SW 1271 (cell line): ENCODE data around the gene AFF1.
"Not testable (repeated sequence)": the region's sequence is repeated elsewhere in the genome, so short reads cannot be mapped to it uniquely, and the experiment has no call there.

Experiments
- DNase-seq, 2 experiments: peaks; one replicate each; lab custom pipeline; 2025; lab: John Stamatoyannopoulos, UW

The AFF1 gene

DNA sequence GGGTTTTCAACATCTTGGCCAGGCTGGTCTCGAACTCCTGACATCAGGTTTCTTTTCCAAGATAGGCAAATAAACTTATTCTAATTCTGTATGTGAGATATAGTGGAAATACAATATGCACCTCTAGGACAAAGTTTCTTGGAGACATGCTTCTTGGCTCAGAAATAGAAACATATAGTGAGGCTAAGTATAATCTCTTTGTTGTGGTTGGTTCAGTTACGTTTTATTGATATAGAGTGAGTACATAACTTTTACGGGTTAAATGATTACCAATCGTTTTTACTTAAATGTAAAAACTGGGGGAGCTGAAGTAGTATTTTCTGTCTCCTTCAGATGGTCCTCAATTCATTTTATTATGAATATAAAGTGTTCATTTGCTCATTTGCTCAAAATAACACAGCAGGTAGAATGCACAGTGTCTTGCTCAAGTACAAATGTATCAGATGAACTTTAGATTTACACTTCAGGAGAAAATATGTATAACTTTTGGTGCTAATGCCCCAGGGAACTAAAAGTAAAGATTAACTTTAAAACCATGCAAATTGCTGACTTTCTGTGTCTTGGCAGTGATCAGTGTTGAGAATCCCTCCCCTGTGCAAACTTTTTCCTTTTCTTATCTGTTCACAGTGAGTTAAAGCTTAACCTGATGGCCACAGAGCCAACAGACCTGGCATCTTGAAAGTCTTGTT is 77.6 kb downstream of the AFF1 start:
- no peak for DNase-seq

GRCh38 chr4:87012954-87013308 is 78.1 kb downstream of the AFF1 start:
- not testable (repeated sequence) for DNase-seq

DNA sequence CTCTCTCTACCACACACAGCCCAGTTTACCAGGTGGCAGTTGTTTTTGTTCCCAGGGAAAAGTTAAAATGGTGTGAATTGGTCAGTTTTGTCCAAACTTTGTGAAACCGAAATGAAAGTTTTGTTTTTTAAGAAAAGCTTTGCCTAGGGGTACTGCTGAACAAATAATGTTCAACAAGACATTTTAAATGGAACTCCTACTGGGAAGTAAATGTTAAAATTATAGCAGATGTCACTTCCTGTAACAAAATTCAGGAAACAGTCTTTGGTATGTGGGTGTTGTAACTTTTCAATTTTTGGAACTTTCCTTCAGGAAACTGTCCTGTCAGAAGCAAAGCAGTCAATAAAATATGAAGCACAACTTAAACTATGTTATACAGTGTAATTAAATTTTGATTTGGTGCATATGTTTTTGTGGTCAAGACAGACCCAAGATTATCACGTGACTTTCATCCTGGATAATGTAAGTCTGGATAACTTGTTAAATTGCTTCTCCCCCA is 79.5 kb downstream of the AFF1 start:
- no peak for DNase-seq

DNA sequence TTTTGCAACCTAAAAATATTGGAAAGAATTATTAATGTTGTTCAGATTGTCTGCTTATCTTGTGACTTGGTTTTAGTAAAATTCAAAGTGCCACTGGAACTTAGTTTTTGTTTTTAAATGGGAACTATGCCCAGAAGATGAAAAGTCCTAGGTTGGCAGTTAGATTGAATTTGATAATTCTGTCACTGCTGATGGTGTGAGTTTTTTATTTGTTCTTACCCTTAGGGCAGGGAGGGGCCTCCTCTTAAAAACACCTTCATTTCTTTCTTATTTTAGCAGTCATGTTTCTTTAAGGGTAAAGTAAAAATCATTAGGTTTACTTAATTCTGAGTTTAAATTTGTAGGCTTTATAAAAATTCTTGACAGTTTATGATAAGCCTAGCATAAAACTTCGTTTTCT is 80.6 kb downstream of the AFF1 start:
- no peak for DNase-seq

DNA sequence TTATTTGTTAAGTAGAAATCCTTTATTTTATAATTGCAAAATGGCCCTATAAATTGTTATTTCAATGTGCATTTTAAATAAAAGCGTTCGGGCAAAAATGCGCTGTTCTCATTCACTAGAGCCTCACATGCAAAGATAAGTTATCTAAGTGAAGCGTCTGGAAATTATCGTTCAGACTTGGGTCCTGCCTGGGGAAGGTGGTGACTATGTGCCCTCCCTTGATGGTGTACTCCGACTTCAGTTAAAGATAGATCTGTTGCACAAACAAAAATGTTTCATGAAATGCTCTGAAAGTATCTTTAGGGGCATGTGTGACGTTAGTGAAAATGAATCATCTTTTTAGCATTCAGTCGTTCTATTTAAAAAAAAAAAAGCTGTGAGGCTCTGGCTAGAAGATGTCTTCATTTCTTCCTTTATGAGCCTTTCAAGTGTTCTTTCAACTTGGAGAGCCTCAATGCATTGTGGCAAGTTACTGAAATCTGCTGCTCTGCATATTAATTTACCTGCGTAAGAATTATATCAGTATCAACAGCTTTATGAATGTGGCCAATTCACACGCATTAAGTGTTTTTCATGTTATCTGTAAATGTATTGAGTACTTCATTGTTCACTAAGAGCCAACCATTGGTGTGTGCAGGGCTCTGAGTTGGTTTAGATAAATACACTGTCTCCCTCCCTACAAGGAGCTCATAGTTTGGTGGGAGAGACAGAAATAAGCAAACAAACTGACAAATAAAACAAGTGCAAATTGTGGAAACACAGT is 83.0 kb downstream of the AFF1 start:
- DNase-seq, result no peak

- DNase-seq, result no peak
Observed at GRCh38 chr4:87018753-87019152, 83.9 kb downstream of the AFF1 start.

DNA sequence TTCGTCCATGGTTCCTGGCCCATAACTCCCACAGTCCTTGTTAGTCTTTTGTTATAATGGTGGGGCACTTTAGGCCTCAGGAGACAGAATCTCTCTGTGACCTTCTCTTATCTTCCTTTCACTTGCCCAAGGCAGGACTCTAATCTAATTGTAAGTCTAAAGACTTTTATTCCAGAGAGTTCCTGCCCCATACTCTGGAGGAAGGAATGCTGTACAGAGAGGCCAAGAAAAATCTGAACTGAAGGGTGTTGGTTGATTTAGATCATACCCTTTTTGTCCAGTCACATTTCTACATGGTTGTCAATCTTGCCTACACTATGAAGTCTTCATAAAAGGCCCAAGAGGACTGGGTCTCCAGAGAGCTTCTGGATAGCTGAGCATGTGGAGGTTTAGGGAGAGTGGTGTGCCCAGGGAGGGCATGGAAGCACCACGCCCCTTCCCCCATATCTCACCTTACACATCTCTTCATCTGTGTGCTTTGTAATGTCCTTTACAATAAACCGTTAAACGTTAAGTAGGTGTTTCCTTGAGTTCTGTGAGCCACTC is 84.5 kb downstream of the AFF1 start:
- no peak for DNase-seq

- DNase-seq, result no peak
Observed at GRCh38 chr4:87019898-87020297, 85.1 kb downstream of the AFF1 start.

- DNase-seq, result no peak
Observed at GRCh38 chr4:87024201-87024600, 89.4 kb downstream of the AFF1 start.

GRCh38 chr4:87025023-87025613 is 90.3 kb downstream of the AFF1 start:
- no peak for DNase-seq

GRCh38 chr4:87025614-87026041 is 90.8 kb downstream of the AFF1 start:
- no peak for DNase-seq

- DNase-seq, result no peak
Observed at GRCh38 chr4:87026800-87027495, 92.1 kb downstream of the AFF1 start.

DNA sequence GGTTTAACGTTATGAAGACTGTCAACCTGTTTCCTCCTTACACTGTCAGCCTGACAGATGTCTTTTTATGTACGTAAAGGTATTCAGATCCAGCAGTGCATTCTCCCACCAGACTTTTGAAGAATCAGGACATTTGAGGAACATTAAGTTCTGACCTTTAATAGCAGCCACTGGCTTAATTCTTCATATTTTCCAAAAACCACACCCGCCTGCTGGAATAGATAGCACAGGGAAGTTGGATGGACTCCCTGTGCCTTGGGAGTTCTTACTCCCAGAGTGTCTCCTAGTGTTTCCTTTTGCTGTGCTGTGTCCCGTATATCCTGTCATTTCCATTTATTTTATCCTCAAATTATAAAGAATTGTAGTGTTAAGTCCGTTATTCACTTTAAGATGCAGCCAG is 94.5 kb downstream of the AFF1 start:
- DNase-seq, result no peak

DNA sequence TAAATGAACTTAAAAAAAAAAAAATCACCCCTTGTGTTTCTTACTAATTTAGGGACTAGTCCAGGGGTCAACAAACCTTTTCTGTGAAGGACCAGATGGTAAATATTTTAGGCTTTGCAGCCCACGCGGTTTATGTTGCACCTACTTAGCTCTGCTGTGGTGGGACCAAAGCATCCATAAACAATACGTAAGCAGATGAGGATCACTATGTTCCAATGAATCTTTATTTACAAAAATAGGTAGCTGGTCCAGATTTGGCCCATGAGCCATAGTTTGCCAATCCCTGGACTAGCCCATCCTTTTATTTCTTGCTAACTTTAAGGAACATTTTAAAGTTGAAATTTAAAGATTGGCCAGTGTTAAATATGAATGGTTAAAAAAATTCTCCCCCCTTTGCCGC is 95.3 kb downstream of the AFF1 start:
- DNase-seq, result no peak

DNA sequence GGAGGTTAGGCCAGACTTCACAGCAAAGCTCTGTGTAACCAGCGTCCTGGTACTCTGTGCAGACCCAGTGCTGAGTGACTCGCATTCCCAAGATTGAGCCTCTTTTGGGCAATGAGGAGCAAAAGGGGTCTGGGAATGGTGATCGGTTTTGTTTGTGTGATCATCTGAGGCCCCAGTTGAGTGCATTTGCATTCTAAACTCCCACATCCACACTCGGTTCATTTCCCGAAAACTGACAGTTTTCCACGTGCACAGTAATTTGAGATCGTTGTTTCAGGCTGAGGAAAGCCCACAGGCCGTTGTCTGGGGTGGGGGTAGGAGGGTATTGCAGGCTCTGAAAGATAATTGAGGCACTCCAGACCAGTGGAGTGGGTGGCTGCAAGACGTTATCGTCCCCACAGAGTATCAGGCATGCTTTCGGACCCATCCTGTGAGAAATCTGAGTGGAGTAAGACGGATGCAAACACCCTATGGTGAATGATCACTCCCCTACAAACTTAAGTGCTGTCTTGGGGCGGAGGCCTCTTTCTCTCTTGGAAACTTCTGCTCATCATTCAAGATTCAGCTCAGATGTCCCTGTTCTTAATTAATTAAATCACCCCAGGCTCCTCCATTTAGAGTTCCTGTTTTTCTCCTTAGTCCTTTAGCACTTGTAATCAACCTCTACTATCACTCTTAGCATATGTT is 96.1 kb downstream of the AFF1 start:
- DNase-seq, result no peak

DNA sequence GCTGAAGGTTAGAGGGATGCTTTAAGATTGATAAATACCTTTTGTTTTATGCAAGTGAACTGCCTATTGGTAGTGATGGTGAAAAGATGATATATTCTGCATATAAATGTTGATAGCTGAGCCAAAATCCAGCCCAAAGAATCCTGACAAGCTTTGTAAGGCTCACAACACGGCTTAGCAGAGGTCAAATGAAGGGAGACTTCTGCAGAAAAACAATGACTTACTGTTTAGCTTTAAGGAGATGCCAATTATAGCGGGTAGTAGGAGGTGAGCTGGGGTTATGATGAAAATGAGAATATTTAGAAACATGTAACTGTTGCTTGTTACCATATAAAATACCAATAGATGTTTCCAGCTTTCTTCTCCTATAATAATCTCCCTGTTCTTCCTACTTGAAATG is 97.1 kb downstream of the AFF1 start:
- no peak for DNase-seq

DNA sequence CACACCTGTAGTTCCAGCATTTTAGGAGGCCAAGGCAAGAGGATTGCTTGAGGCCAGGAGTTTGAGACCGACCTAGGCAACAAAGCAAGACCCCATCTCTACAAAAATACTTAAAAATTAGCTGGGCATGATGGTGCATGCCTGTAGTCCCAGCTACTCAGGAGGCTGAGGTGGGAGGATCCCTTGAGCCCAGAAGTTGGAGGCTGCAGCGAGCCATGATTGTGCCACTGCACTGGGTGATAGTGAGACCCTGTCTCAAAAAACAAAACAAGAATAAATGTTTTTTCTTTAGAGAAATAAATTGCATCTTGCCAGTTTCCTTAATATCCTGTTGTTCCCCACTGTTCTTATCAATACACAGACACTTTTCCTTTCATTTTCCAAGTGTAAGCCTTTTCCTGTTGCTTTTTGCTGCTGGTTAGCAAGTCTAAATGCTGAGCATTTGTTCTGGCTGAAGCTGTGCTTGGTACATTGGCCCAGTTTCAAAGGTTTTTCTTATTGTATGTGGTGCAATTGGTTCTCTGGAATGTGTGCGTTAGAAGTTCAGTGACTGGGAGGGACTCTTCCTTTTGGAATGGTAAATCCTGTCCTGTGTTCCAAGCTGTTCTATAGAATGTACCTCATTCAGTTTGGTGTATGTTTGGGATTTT is 98.2 kb downstream of the AFF1 start:
- DNase-seq, result no peak

DNA sequence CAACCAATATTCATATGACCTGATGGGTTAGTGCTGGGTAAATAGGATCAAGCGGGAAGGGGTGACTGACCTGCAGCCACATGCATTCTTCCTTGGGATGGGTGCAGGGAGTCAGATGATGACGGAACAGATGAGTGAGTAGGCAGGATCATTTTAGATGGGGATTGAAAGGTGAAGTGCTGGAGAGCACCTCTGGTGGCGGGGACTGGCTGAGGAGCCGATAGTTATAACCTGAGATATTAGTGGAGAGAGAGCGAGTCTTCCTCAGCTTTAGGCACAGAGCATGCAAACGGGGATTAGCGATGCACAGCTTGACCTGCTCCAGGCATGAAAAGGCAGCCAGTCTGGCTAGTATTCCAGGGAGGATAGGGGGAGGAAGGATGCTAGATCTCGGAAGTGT is 99.1 kb downstream of the AFF1 start:
- DNase-seq, result no peak

- no peak for DNase-seq
Observed at GRCh38 chr4:87034527-87034926, 99.7 kb downstream of the AFF1 start.

- DNase-seq, result no peak
Observed at GRCh38 chr4:87035881-87036509, 101.2 kb downstream of the AFF1 start.

DNA sequence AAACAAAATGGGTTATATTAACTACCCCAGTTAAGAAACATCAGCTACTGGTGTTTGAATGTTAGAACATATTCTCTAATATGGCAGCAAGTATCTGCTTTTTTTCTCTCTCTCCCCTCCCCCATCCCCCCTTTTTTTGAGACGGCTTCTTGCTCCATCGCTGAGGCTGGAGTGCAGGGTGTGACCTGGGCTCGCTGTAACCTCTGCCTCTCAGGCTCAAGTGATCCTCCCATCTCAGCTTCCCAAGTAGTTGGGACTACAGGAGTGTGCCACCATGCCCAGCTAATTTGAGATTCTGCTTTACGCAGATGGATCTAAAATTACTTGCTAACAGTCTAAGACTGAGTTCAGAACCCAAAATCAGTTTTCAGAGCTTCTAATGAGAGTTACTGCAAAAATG is 101.9 kb downstream of the AFF1 start:
- no peak for DNase-seq
